Coronary artery (tissue), 2 donors: Measurements from ENCODE around the gene NUDT1.

Source experiments
- DNase-seq: peaks from one replicate; pipeline ENCODE4 v3.0.0-alpha.2; 2017; ENCODE audit warnings: low spot score
- H3K27ac ChIP-seq, 2 donors: fragments of 200-600 bp; sonication (generic); one replicate each; pipeline ENCODE4 v1.5.1; 2016 to 2019
- H3K4me3 ChIP-seq: fragments of 200-600 bp; sonication (generic); 2 replicates; pipeline ENCODE4 v1.5.1; 2016; ENCODE audit warnings: mild to moderate bottlenecking, moderate library complexity
- CTCF ChIP-seq: fragments of 200-600 bp; sonication (generic); IDR thresholded peaks from one replicate; pipeline ENCODE4 v1.5.1; 2019; ENCODE audit warnings: antibody characterized with exemption

Gene NUDT1

GRCh38 chr7:2224934-2225333 is 17.1 kb upstream of the NUDT1 start:
- TF ChIP-seq CTCF = no peak
- no peak for DNase-seq
- no peak overlapping the region for H3K4me3 ChIP-seq
- no peak overlapping the region for H3K27ac ChIP-seq

GRCh38 chr7:2225336-2225735 is 16.7 kb upstream of the NUDT1 start:
- Histone ChIP-seq H3K27ac (no peak overlapping the region), H3K4me3 (no peak overlapping the region)
- TF ChIP-seq CTCF = no peak
- no peak for DNase-seq

- DNase-seq = no peak
- TF ChIP-seq CTCF = no peak
- H3K27ac ChIP-seq = no peak overlapping the region
- no peak overlapping the region for H3K4me3 ChIP-seq
Measured at GRCh38 chr7:2225830-2226229, 16.2 kb upstream of the NUDT1 start.

- no peak for DNase-seq
- Histone ChIP-seq H3K27ac (no peak overlapping the region), H3K4me3 (no peak overlapping the region)
- no peak for TF ChIP-seq CTCF
Measured at GRCh38 chr7:2227699-2228098, 14.3 kb upstream of the NUDT1 start.

- no peak for TF ChIP-seq CTCF
- Histone ChIP-seq H3K27ac (no peak overlapping the region), H3K4me3 (no peak overlapping the region)
- DNase-seq = no peak
Measured at GRCh38 chr7:2228921-2229320, 13.1 kb upstream of the NUDT1 start.

- DNase-seq = no peak
- TF ChIP-seq CTCF = no peak
- Histone ChIP-seq H3K4me3 (no peak overlapping the region), H3K27ac (no peak overlapping the region)
Measured at GRCh38 chr7:2229467-2229866, 12.6 kb upstream of the NUDT1 start.

- no peak for TF ChIP-seq CTCF
- Histone ChIP-seq H3K27ac (no peak overlapping the region), H3K4me3 (no peak overlapping the region)
- no peak for DNase-seq
Measured at GRCh38 chr7:2230226-2230625, 11.8 kb upstream of the NUDT1 start.
